Trophoblast cell (in vitro differentiated cells and primary cell): ENCODE data around the gene LDB2.

Source experiments
- DNase-seq, 2 donors: peaks; one replicate each; pipeline ENCODE4 v3.0.0-alpha.2; 2016
- H2AFZ ChIP-seq: 2 replicates; pipeline ENCODE4 v1.6.1; 2013; ENCODE audit warnings: low read length, moderate library complexity, mild to moderate bottlenecking; ENCODE audit not compliant: insufficient read depth, poor library complexity
- H2AK5ac ChIP-seq: 2 replicates; pipeline ENCODE4 v1.6.1; 2013; ENCODE audit warnings: mild to moderate bottlenecking, low read length
- H2BK120ac ChIP-seq: 2 replicates; pipeline ENCODE4 v1.6.1; 2013; ENCODE audit warnings: low read length, mild to moderate bottlenecking, moderate library complexity; ENCODE audit not compliant: insufficient read depth, poor library complexity
- H2BK12ac ChIP-seq: 2 replicates; pipeline ENCODE4 v1.6.1; 2013; ENCODE audit warnings: mild to moderate bottlenecking, low read length, moderate library complexity
- H2BK5ac ChIP-seq: 2 replicates; pipeline ENCODE4 v1.6.1; 2013; ENCODE audit warnings: low read length, low read depth, moderate library complexity, mild to moderate bottlenecking; ENCODE audit not compliant: poor library complexity
- H3K14ac ChIP-seq: 2 replicates; pipeline ENCODE4 v1.6.1; 2013; ENCODE audit warnings: mild to moderate bottlenecking, low read length
- H3K18ac ChIP-seq: 2 replicates; pipeline ENCODE4 v1.6.1; 2013; ENCODE audit warnings: mild to moderate bottlenecking, low read length
- H3K23ac ChIP-seq: 2 replicates; pipeline ENCODE4 v1.6.1; 2013; ENCODE audit warnings: low read length
- H3K27ac ChIP-seq: 2 replicates; pipeline ENCODE4 v1.5.1; 2013; ENCODE audit warnings: low read depth, mild to moderate bottlenecking, inconsistent platforms, low read length, moderate library complexity
- H3K27me3 ChIP-seq: 2 replicates; pipeline ENCODE4 v1.6.1; 2013; ENCODE audit warnings: inconsistent platforms, mild to moderate bottlenecking, low read length, moderate library complexity; ENCODE audit not compliant: insufficient read depth
- H3K36me3 ChIP-seq, 2 experiments: 1 replicate in 1 of 2; 2 replicates in 1 of 2; pipeline ENCODE4 v1.6.1; 2013; ENCODE audit warnings: low read length in 2 of 2, mild to moderate bottlenecking in 2 of 2, moderate library complexity in 1 of 2; ENCODE audit not compliant: insufficient read depth in 2 of 2, control insufficient read depth in 1 of 2
- H3K4ac ChIP-seq: 2 replicates; pipeline ENCODE4 v1.6.1; 2013; ENCODE audit warnings: low read depth, mild to moderate bottlenecking, low read length, moderate library complexity
- H3K4me1 ChIP-seq, 2 experiments: 1 replicate in 1 of 2; 2 replicates in 1 of 2; pipeline ENCODE4 v1.6.1; 2013; ENCODE audit warnings: low read length in 2 of 2, mild to moderate bottlenecking in 2 of 2, moderate library complexity in 1 of 2; ENCODE audit not compliant: insufficient read depth in 2 of 2, control insufficient read depth in 1 of 2
- H3K4me2 ChIP-seq: 2 replicates; pipeline ENCODE4 v1.6.1; 2013; ENCODE audit warnings: inconsistent platforms, mild to moderate bottlenecking, low read length, moderate library complexity
- H3K4me3 ChIP-seq: 2 replicates; pipeline ENCODE4 v1.5.1; 2013; ENCODE audit warnings: mild to moderate bottlenecking, low read depth, low read length, inconsistent platforms
- H3K79me1 ChIP-seq: one replicate; pipeline ENCODE4 v1.6.1; 2013; ENCODE audit warnings: low read length
- H3K79me2 ChIP-seq: 2 replicates; pipeline ENCODE4 v1.6.1; 2013; ENCODE audit warnings: low read length, mild to moderate bottlenecking; ENCODE audit not compliant: control insufficient read depth, insufficient read depth, poor library complexity
- H3K9ac ChIP-seq: 2 replicates; pipeline ENCODE4 v1.6.1; 2013; ENCODE audit warnings: mild to moderate bottlenecking, low read length
- H3K9me3 ChIP-seq: 2 replicates; pipeline ENCODE4 v1.6.1; 2013; ENCODE audit warnings: low read depth, mild to moderate bottlenecking, control low read depth, inconsistent platforms, low read length; ENCODE audit not compliant: insufficient read depth
- H4K12ac ChIP-seq: 2 replicates; pipeline ENCODE4 v1.6.1; 2013; ENCODE audit warnings: low read depth, mild to moderate bottlenecking, low read length, moderate library complexity
- H4K8ac ChIP-seq: 2 replicates; pipeline ENCODE4 v1.6.1; 2013; ENCODE audit warnings: low read depth, mild to moderate bottlenecking, low read length, moderate library complexity
- H4K91ac ChIP-seq: one replicate; pipeline ENCODE4 v1.6.1; 2013; ENCODE audit warnings: low read depth, mild to moderate bottlenecking, low read length, moderate library complexity
- WGBS: extraction: QIAGEN DNeasy Blood & Tissue Kit; methylation state at CpG from one replicate; pipeline ENCODE4 v1.1.7; 2013; ENCODE audit warnings: missing lambda C conversion rate; ENCODE audit not compliant: insufficient read length, insufficient coverage; ENCODE audit errors: extremely low coverage; 5-methylcytosine and 5-hydroxymethylcytosine counted together

The LDB2 gene

GRCh38 chr4:16472537-16472936, 425.9 kb downstream of the LDB2 start:
- no peak overlapping the region for H3K4me2 ChIP-seq
- H3K9me3 ChIP-seq = no peaks in the 10 kb centered on the region
- WGBS = no CpG with 5 or more reads among the region's 1 CpG
- H3K27me3 ChIP-seq = no peaks in the 10 kb centered on the region
- H3K4ac ChIP-seq = no peak overlapping the region
- H3K4me3 ChIP-seq = no peak overlapping the region
- H4K8ac ChIP-seq = no peak overlapping the region
- H2AFZ ChIP-seq = no peak overlapping the region
- no peaks in the 10 kb centered on the region for H3K79me2 ChIP-seq
- H2AK5ac ChIP-seq = no peak overlapping the region
- no peaks in the 10 kb centered on the region for H3K79me1 ChIP-seq
- H2BK5ac ChIP-seq = no peak overlapping the region
- no peak overlapping the region for H4K91ac ChIP-seq
- no peak overlapping the region for H4K12ac ChIP-seq
- H3K9ac ChIP-seq = no peak overlapping the region
- H3K27ac ChIP-seq = no peak overlapping the region
- H3K4me1 ChIP-seq = no peaks in the 10 kb centered on the region
- DNase-seq = peak in 1 of 2 donors; percentile 18
- H2BK12ac ChIP-seq = no peak overlapping the region
- no peak overlapping the region for H3K23ac ChIP-seq
- H3K18ac ChIP-seq = no peak overlapping the region
- no peak overlapping the region for H3K14ac ChIP-seq
- no peaks in the 10 kb centered on the region for H3K36me3 ChIP-seq
- H2BK120ac ChIP-seq = no peak overlapping the region

- no peaks in the 10 kb centered on the region for H3K9me3 ChIP-seq
- no peaks in the 10 kb centered on the region for H3K79me1 ChIP-seq
- H4K8ac ChIP-seq = no peak overlapping the region
- H2BK5ac ChIP-seq = no peak overlapping the region
- no peak overlapping the region for H3K23ac ChIP-seq
- H3K27me3 ChIP-seq = no peaks in the 10 kb centered on the region
- no peak overlapping the region for H2BK120ac ChIP-seq
- no peak overlapping the region for H3K18ac ChIP-seq
- no peak overlapping the region for H4K12ac ChIP-seq
- H3K27ac ChIP-seq = no peak overlapping the region
- no peak for DNase-seq
- H3K4ac ChIP-seq = no peak overlapping the region
- no peak overlapping the region for H2AK5ac ChIP-seq
- no CpG with 5 or more reads among the region's 2 CpGs for WGBS
- no peak overlapping the region for H4K91ac ChIP-seq
- no peaks in the 10 kb centered on the region for H3K4me1 ChIP-seq
- H3K79me2 ChIP-seq = no peaks in the 10 kb centered on the region
- H2AFZ ChIP-seq = no peak overlapping the region
- no peak overlapping the region for H3K14ac ChIP-seq
- no peak overlapping the region for H3K4me2 ChIP-seq
- no peak overlapping the region for H3K4me3 ChIP-seq
- H2BK12ac ChIP-seq = no peak overlapping the region
- H3K36me3 ChIP-seq = no peaks in the 10 kb centered on the region
- no peak overlapping the region for H3K9ac ChIP-seq
Measured at GRCh38 chr4:16467061-16467460, 431.4 kb downstream of the LDB2 start.

- Histone ChIP-seq H2BK120ac (no peak overlapping the region), H2AFZ (no peak overlapping the region), H3K23ac (no peak overlapping the region), H3K27ac (no peak overlapping the region), H3K4me3 (no peak overlapping the region), H2BK12ac (no peak overlapping the region), H3K27me3 (no peaks in the 10 kb centered on the region), H2AK5ac (no peak overlapping the region), H3K79me2 (no peaks in the 10 kb centered on the region), H3K18ac (no peak overlapping the region), H3K36me3 (no peaks in the 10 kb centered on the region), H3K4me1 (peaks cover 0 to 3% of the 10 kb centered on the region in 2 experiments), H3K79me1 (no peaks in the 10 kb centered on the region), H4K12ac (no peak overlapping the region), H4K8ac (no peak overlapping the region), H4K91ac (no peak overlapping the region), H3K4ac (no peak overlapping the region), H2BK5ac (no peak overlapping the region), H3K9ac (no peak overlapping the region), H3K14ac (no peak overlapping the region), H3K4me2 (no peak overlapping the region), H3K9me3 (no peaks in the 10 kb centered on the region)
- DNase-seq = no peak
- WGBS = no CpG with 5 or more reads among the region's 1 CpG
Measured at GRCh38 chr4:16466581-16466980, 431.9 kb downstream of the LDB2 start.

GRCh38 chr4:16464651-16465050, 433.8 kb downstream of the LDB2 start:
- DNase-seq = no peak
- no peak overlapping the region for H4K91ac ChIP-seq
- no peaks in the 10 kb centered on the region for H3K79me1 ChIP-seq
- no peak overlapping the region for H3K18ac ChIP-seq
- no peak overlapping the region for H2AK5ac ChIP-seq
- WGBS = no CpG with 5 or more reads among the region's 2 CpGs
- no peak overlapping the region for H3K27ac ChIP-seq
- no peaks in the 10 kb centered on the region for H3K79me2 ChIP-seq
- no peaks in the 10 kb centered on the region for H3K27me3 ChIP-seq
- no peak overlapping the region for H4K8ac ChIP-seq
- H3K23ac ChIP-seq = no peak overlapping the region
- H3K36me3 ChIP-seq = no peaks in the 10 kb centered on the region
- H3K4me1 ChIP-seq = peaks cover 0 to 3% of the 10 kb centered on the region in 2 experiments
- H4K12ac ChIP-seq = no peak overlapping the region
- H3K9ac ChIP-seq = no peak overlapping the region
- H3K9me3 ChIP-seq = peaks cover 1% of the 10 kb centered on the region
- H3K4me3 ChIP-seq = no peak overlapping the region
- H3K14ac ChIP-seq = no peak overlapping the region
- no peak overlapping the region for H2BK12ac ChIP-seq
- no peak overlapping the region for H2BK120ac ChIP-seq
- H3K4me2 ChIP-seq = no peak overlapping the region
- H3K4ac ChIP-seq = no peak overlapping the region
- no peak overlapping the region for H2AFZ ChIP-seq
- H2BK5ac ChIP-seq = no peak overlapping the region
